AG04449 (cell line): ENCODE results near the gene LITAF.
A peak's percentile ranks its signal among the peaks of the same experiment; 100 is the strongest.

Experiments
- CTCF ChIA-PET: fragments of 350-600 bp; formaldehyde crosslinking; extraction: SDS; loops from one replicate; lab custom pipeline; 2021; ENCODE audit warnings: antibody characterized with exemption; lab: Yijun Ruan, JAX
- POLR2A ChIA-PET: fragments of 400-600, 350-600 bp; formaldehyde crosslinking; extraction: SDS; loops from one replicate; lab custom pipeline; 2020; ENCODE audit warnings: antibody characterized with exemption, inconsistent platforms; lab: Yijun Ruan, JAX
- DNase-seq: peaks from one replicate; pipeline ENCODE4 v3.0.0-alpha.2; 2010; ENCODE audit warnings: low read depth, low spot score
- H3K4me3 ChIP-seq: 2 replicates; pipeline ENCODE4 v1.5.1; 2011; ENCODE audit warnings: low read depth, mild to moderate bottlenecking, control low read depth, low read length
- CTCF ChIP-seq: IDR thresholded peaks from one replicate; pipeline ENCODE4 v1.5.1; 2011; ENCODE audit warnings: mild to moderate bottlenecking, moderate library complexity, low read length, control low read depth, inconsistent platforms; ENCODE audit not compliant: insufficient read depth; ENCODE audit errors: missing control alignments

Gene LITAF

GRCh38 chr16:11589198-11589550 is 2.5 kb upstream of the LITAF start:
- TF ChIP-seq CTCF, result no peak
- no peak overlapping the region for H3K4me3 ChIP-seq
- CTCF ChIA-PET, result no interaction called here
- no peak for DNase-seq
- POLR2A ChIA-PET, result no interaction called here

- H3K4me3 ChIP-seq, result no peak overlapping the region
- TF ChIP-seq CTCF, result no peak
- DNase-seq, result no peak
- ChIA-PET CTCF (interaction anchor here (0.8 to 1.8 kb wide), 2 partner anchors 9 to 209 kb away, joined by 3 to 10 read pairs; no protein-coding TSS in a partner anchor), POLR2A (no interaction called here)
Measured at GRCh38 chr16:11588321-11589197, 1.8 kb upstream of the LITAF start.

GRCh38 chr16:11587643-11588247 is 1.0 kb upstream of the LITAF start:
- H3K4me3 ChIP-seq, result peak overlapping the region; percentile 77
- ChIA-PET POLR2A (no interaction called here), CTCF (interaction anchor here (0.8 to 2.3 kb wide), 5 partner anchors 10 to 210 kb away, joined by 3 to 10 read pairs (median 6); no protein-coding TSS in a partner anchor)
- DNase-seq, result no peak
- TF ChIP-seq CTCF, result no peak

- CTCF ChIA-PET, result interaction anchor here (1.0 to 2.3 kb wide), 5 partner anchors 11 to 55 kb away, joined by 3 to 10 read pairs (median 6); no protein-coding TSS in a partner anchor
- TF ChIP-seq CTCF, result no peak
- H3K4me3 ChIP-seq, result peak overlapping the region; percentile 77
- POLR2A ChIA-PET, result interaction anchor here (1.0 kb wide), 1 partner anchor 9 kb away, joined by 3 read pairs; no protein-coding TSS in a partner anchor
- DNase-seq, result no peak
Measured at GRCh38 chr16:11586378-11586855, 302 bp downstream of the LITAF start.

- POLR2A ChIA-PET, result no interaction called here
- TF ChIP-seq CTCF, result no peak
- peak overlapping the region; percentile 77 for H3K4me3 ChIP-seq
- CTCF ChIA-PET, result interaction anchor here (1.0 to 2.3 kb wide), 3 partner anchors 52 to 56 kb away, joined by 3 to 8 read pairs (median 5); no protein-coding TSS in a partner anchor
- no peak for DNase-seq
Measured at GRCh38 chr16:11585460-11586377, 1.0 kb downstream of the LITAF start.
